Heart left ventricle (tissue), 16 donors: ENCODE data around the gene TAOK1. TPM values are rescaled to one million over a fixed set of nuclear protein-coding genes. Genes with fewer than 3 reads are reported as not detected.
A peak's percentile ranks its signal among the peaks of the same experiment; 100 is the strongest.
"Not testable (repeated sequence)": the region's sequence is repeated elsewhere in the genome, so short reads cannot be mapped to it uniquely, and the experiment has no call there.

Experiments used
- ATAC-seq, 4 donors: fragments of 200-7000 bp; cut with Tn5 transposase; one replicate each; pipeline ENCODE4 v1.9.1; 2020 to 2022; ENCODE audit warnings: moderate library complexity in 4 of 4, mild to moderate bottlenecking in 3 of 4, moderate number of reproducible peaks in 1 of 4
- DNase-seq, 5 donors: peaks; one replicate each; pipeline ENCODE4 v3.0.0-alpha.2; 2020
- H3K27ac ChIP-seq, 12 donors: fragments of 200-600 bp; sonication (generic) in 4 of 12; one replicate each; pipeline versions ENCODE4 v1.5.0 to v1.8.0; 2016 to 2022; ENCODE audit warnings: mild to moderate bottlenecking in 2 of 12
- H3K27me3 ChIP-seq, 9 donors: fragments of 200-600 bp; sonication (generic) in 2 of 9; one replicate each; pipeline versions ENCODE4 v1.5.1 to v1.8.0; 2016 to 2022; ENCODE audit warnings: mild to moderate bottlenecking in 3 of 9
- H3K36me3 ChIP-seq, 9 donors: fragments of 200-600 bp; sonication (generic) in 2 of 9; one replicate each; pipeline versions ENCODE4 v1.5.0 to v1.8.0; 2018 to 2022; ENCODE audit warnings: mild to moderate bottlenecking in 2 of 9
- H3K4me1 ChIP-seq, 12 donors: fragments of 200-600 bp; sonication (generic) in 4 of 12; one replicate each; pipeline versions ENCODE4 v1.5.0 to v1.8.0; 2016 to 2022; ENCODE audit warnings: mild to moderate bottlenecking in 3 of 12
- H3K4me3 ChIP-seq, 12 donors: fragments of 200-600 bp; sonication (generic) in 4 of 12; one replicate each; pipeline versions ENCODE4 v1.5.0 to v1.8.0; 2017 to 2022; ENCODE audit warnings: mild to moderate bottlenecking in 9 of 12, moderate library complexity in 4 of 12
- H3K9me3 ChIP-seq, 12 donors: fragments of 200-600 bp; sonication (generic) in 4 of 12; one replicate each; pipeline versions ENCODE4 v1.5.0 to v1.8.0; 2016 to 2022; ENCODE audit warnings: mild to moderate bottlenecking in 1 of 12
- CTCF ChIP-seq, 12 donors: fragments of 200-600 bp; sonication (generic) in 4 of 12; IDR thresholded peaks; one replicate each; pipeline versions ENCODE4 v1.5.0 to v1.8.0; 2018 to 2022; ENCODE audit warnings: antibody characterized with exemption in 12 of 12, mild to moderate bottlenecking in 5 of 12
- POLR2A ChIP-seq, 2 donors: fragments of 450-650 bp; IDR thresholded peaks; one replicate each; pipeline ENCODE4 v1.6.1; 2017; ENCODE audit warnings: antibody characterized with exemption in 2 of 2, mild to moderate bottlenecking in 2 of 2, moderate library complexity in 2 of 2
- WGBS, 4 donors: extraction: QIAGEN DNeasy Blood & Tissue Kit in 2 of 4; methylation state at CpG; one replicate each; pipeline versions ENCODE4 v1.1.5 to v1.1.7; 2013 to 2018; 5-methylcytosine and 5-hydroxymethylcytosine counted together
- intact Hi-C, 10 donors: fragments of 100-400 bp; cut with DNase I; formaldehyde crosslinking; loops; one replicate each; pipeline versions ENCODE4 v1.11.1 to v1.14.2; 2022
- polyA plus RNA-seq, 2 donors: library from polyadenylated mRNA; stranded (reverse); fragments of 200-250 nt; gene quantifications; one replicate each; pipeline ENCODE4 v1.2.3, GENCODE V29; 2013
- total RNA-seq, 9 donors: library from RNA; depleted of rRNA in 2 of 9; stranded (reverse); fragments of >200 nt in 2 of 9; fragmentation: NEBNext Ultra II Directional in 3 of 9; extraction: Animal tissue kit (Norgen Biotek cat#: 25700) in 3 of 9; gene quantifications; one replicate each; pipeline versions ENCODE4 v1.1.0 to v1.2.4, GENCODE V29; 2016 to 2023
- donor health status: ischemic (EF 13 %, LVEDD 7.1; RV severe dilation, severe dysfunction).
- donor health status: healthy with polysubstance abuse.
- donor health status: DM: no; HTN: yes; CAD: no.
- donor health status: DM: no; HTN: no; CAD: no.
- donor health status: ischemic (EF 25% LVEDD 6.9; RV normal size, moderate dysfunction).
- donor health status: ischemic (EF 25% LVEDD 5.7; RV mildly dilated, moderate dysfunction).
- donor health status: healthy.
- donor health status: DM: yes; HTN: yes; CAD: no.
- donor health status: ischemic (EF 35%, LVEDD 5.7; RV mildly dilated, moderate dysfunction).
- donor health status: nonischemic (EF 11% LVEDD 7.7; RV severe dilation, severe dysfunction).
- donor health status: DM: yes; HTN: yes; CAD: no.
- donor health status: PGD.
- donor health status: ischemic (EF 29% LVEDD 5.4; RV normal size, mild dysfunction).
- donor health status: nonischemic (EF 23%, LVEDD 6.1; RV moderate dilation, normal function).

Gene TAOK1
- total and polyA plus RNA-seq, 11 donors = 9.2 to 81.2 (median 59.0) TPM

GRCh38 chr17:29475891-29476290 is 85.7 kb downstream of the TAOK1 start:
- peaks cover 0 to 93% (median 60%) of the 10 kb centered on the region in 9 donors for H3K36me3 ChIP-seq
- TF ChIP-seq CTCF (IDR thresholded peaks at IDR 0.05) (no peak), POLR2A (IDR thresholded peaks at IDR 0.05) (no peak)
- H3K27me3 ChIP-seq = no peaks in the 10 kb centered on the region
- no peak overlapping the region for H3K27ac ChIP-seq
- ATAC-seq (no peak), DNase-seq (no peak)
- intact Hi-C loops = loop anchor here in 1 of 10 donors (10.0 kb wide), 1 partner anchor 61 kb away; no protein-coding TSS in a partner anchor
- 94 to 97% (median 97%) methylated on average over 2 of the region's 2 CpGs for WGBS, 4 donors
- H3K4me3 ChIP-seq = no peak overlapping the region
- H3K4me1 ChIP-seq = no peaks in the 10 kb centered on the region
- no peaks in the 10 kb centered on the region for H3K9me3 ChIP-seq

GRCh38 chr17:29480249-29480928 is 90.2 kb downstream of the TAOK1 start:
- DNase-seq, intact Hi-C loops, ATAC-seq, H3K27me3 ChIP-seq, H3K27ac ChIP-seq, H3K9me3 ChIP-seq, H3K4me3 ChIP-seq, H3K4me1 ChIP-seq: not testable (repeated sequence)
- 88 to 95% (median 89%) methylated on average over 7 of the region's 7 CpGs for WGBS, 4 donors
- H3K36me3 ChIP-seq = peaks cover 0 to 96% (median 83%) of the 10 kb centered on the region in 9 donors

GRCh38 chr17:29483503-29483902 is 93.3 kb downstream of the TAOK1 start:
- no peak for TF ChIP-seq CTCF (IDR thresholded peaks at IDR 0.05)
- TF ChIP-seq POLR2A (IDR thresholded peaks at IDR 0.05) = no peak
- Histone ChIP-seq H3K27me3 (no peaks in the 10 kb centered on the region), H3K4me3 (no peak overlapping the region), H3K4me1 (peaks cover 0 to 5% (median 0%) of the 10 kb centered on the region in 12 donors), H3K36me3 (peaks cover 0 to 98% (median 82%) of the 10 kb centered on the region in 9 donors), H3K27ac (peak overlapping the region in 2 of 12 donors; percentile 6 to 9), H3K9me3 (no peaks in the 10 kb centered on the region)
- DNase-seq (no peak), ATAC-seq (no peak)
- intact Hi-C loops = no loop called here
- WGBS, 4 donors = 88 to 95% (median 94%) methylated on average over 1 of the region's 1 CpG

GRCh38 chr17:29495011-29495410 is 104.8 kb downstream of the TAOK1 start:
- no peaks in the 10 kb centered on the region for H3K9me3 ChIP-seq
- WGBS, 4 donors = 94 to 97% (median 96%) methylated on average over 1 of the region's 1 CpG
- ATAC-seq = no peak
- H3K27me3 ChIP-seq = no peaks in the 10 kb centered on the region
- intact Hi-C loops = no loop called here
- no peak for DNase-seq
- no peak overlapping the region for H3K27ac ChIP-seq
- no peaks in the 10 kb centered on the region for H3K4me1 ChIP-seq
- peaks cover 0 to 100% (median 89%) of the 10 kb centered on the region in 9 donors for H3K36me3 ChIP-seq
- no peak overlapping the region for H3K4me3 ChIP-seq
- TF ChIP-seq POLR2A (IDR thresholded peaks at IDR 0.05) = no peak
- no peak for TF ChIP-seq CTCF (IDR thresholded peaks at IDR 0.05)

GRCh38 chr17:29504711-29505110 is 114.5 kb downstream of the TAOK1 start:
- 95 to 98% (median 96%) methylated on average over 1 of the region's 1 CpG for WGBS, 4 donors
- Histone ChIP-seq H3K9me3 (no peaks in the 10 kb centered on the region), H3K4me1 (no peaks in the 10 kb centered on the region), H3K36me3 (peaks cover 0 to 100% (median 91%) of the 10 kb centered on the region in 9 donors), H3K27ac (no peak overlapping the region), H3K27me3 (no peaks in the 10 kb centered on the region), H3K4me3 (no peak overlapping the region)
- intact Hi-C loops = no loop called here
- no peak for DNase-seq
- no peak for ATAC-seq
- TF ChIP-seq CTCF (IDR thresholded peaks at IDR 0.05) (no peak), POLR2A (IDR thresholded peaks at IDR 0.05) (no peak)
